Measurements from ENCODE around the gene RITA1. TPM values are rescaled to one million over a fixed set of nuclear protein-coding genes. Genes with fewer than 3 reads are reported as not detected.

RITA1 gene
- total RNA-seq, 2 donors from 2014 or later: 10.8 to 13.0 TPM

DNA sequence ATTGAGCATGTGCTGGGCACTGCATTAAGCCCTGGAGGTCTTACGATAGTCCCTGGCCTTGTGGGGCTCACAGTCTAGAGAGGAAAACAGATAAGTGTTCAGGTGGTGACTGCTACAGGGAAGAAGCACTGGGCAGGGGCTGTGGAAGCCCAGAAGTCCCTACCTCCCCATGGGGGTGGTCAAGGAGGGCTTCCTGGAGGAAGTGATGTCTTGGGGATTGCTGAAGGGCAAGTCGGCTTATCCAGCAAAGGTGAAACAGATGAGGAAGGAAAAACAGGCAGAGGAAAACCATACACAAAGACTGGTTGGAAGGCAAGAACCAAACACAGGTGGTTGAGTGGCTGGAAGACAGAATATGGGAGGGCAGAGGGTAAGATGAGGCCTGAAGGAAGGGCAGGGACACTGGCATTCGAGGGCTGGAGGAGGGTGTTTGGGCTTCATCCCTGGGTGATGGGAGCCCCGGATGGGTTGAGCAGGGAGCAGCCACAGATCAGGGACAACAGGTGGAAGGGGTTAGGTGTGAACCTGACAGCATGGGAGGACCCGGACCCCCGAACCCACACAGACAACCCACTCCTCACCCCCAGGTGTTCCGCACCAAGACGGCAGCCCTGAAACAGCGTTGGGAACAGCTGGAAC lies 33.2 kb upstream of the RITA1 start:
- DNase-seq (no peak), ATAC-seq (no peak)
- intact Hi-C loops (cut with DNase I): loop anchor here in 1 of 2 donors (5.0 kb wide), 1 partner anchor 105 kb away; no protein-coding TSS in a partner anchor

- ATAC-seq: peak; percentile 88 to 89
- peak; percentile 68 for DNase-seq
- intact Hi-C loops (cut with DNase I): loop anchor here in 1 of 2 donors (5.0 kb wide), 1 partner anchor 106 kb away; no protein-coding TSS in a partner anchor
Observed at GRCh38 chr12:113152835-113153814, 32.4 kb upstream of the RITA1 start.

GRCh38 chr12:113154351-113154973 lies 31.1 kb upstream of the RITA1 start:
- no peak for ATAC-seq
- intact Hi-C loops (cut with DNase I): loop anchor here in 1 of 2 donors (5.0 kb wide), 1 partner anchor 107 kb away; no protein-coding TSS in a partner anchor
- DNase-seq: no peak

GRCh38 chr12:113155060-113155459 lies 30.5 kb upstream of the RITA1 start:
- DNase-seq: no peak
- intact Hi-C loops (cut with DNase I): loop anchor here in 1 of 2 donors (5.0 kb wide), 1 partner anchor 108 kb away; no protein-coding TSS in a partner anchor
- ATAC-seq: no peak

DNA sequence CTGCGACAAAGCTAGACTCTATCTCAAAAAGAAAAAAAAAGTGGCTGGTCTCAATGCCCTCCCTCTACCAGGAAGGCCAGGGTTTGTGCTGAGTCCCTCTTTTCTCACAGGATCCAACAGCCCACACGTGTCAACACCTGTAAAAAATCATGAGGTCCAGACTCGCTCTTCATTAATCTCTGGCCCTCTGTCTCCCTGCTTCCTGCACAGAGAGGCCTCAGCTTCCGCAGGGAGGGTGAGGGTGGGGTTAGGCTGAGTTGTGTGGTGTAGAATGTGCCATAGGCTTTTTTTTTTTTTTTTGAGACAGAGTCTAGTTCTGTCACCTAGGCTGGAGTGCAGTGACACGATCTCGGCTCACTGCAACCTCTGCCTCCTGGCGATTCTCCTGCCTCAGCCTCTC lies 29.9 kb upstream of the RITA1 start:
- no peak for ATAC-seq
- DNase-seq: no peak
- intact Hi-C loops (cut with DNase I): loop anchor here in 1 of 2 donors (5.0 kb wide), 1 partner anchor 108 kb away; no protein-coding TSS in a partner anchor

GRCh38 chr12:113157218-113157859 lies 28.2 kb upstream of the RITA1 start:
- ATAC-seq (no peak), DNase-seq (no peak)
- intact Hi-C loops (cut with DNase I): loop anchor here in 1 of 2 donors (5.0 kb wide), 1 partner anchor 110 kb away; no protein-coding TSS in a partner anchor

GRCh38 chr12:113158439-113159203 lies 26.9 kb upstream of the RITA1 start:
- intact Hi-C loops (cut with DNase I): loop anchor here in 1 of 2 donors (5.0 kb wide), 1 partner anchor 111 kb away; no protein-coding TSS in a partner anchor

GRCh38 chr12:113159937-113160336 lies 25.6 kb upstream of the RITA1 start:
- intact Hi-C loops (cut with DNase I): loop anchor here in 1 of 2 donors (5.0 kb wide), 1 partner anchor 113 kb away; no protein-coding TSS in a partner anchor
- no peak for ATAC-seq

More at GRCh38 chr12:113158439-113159203, 26.9 kb upstream of the RITA1 start:
- ATAC-seq (no peak), DNase-seq (no peak)

GRCh38 chr12:113161415-113162016 lies 24.0 kb upstream of the RITA1 start:
- ATAC-seq (no peak), DNase-seq (no peak)
- intact Hi-C loops (cut with DNase I): no loop called here

More at GRCh38 chr12:113159937-113160336, 25.6 kb upstream of the RITA1 start:
- no peak for DNase-seq

DNA sequence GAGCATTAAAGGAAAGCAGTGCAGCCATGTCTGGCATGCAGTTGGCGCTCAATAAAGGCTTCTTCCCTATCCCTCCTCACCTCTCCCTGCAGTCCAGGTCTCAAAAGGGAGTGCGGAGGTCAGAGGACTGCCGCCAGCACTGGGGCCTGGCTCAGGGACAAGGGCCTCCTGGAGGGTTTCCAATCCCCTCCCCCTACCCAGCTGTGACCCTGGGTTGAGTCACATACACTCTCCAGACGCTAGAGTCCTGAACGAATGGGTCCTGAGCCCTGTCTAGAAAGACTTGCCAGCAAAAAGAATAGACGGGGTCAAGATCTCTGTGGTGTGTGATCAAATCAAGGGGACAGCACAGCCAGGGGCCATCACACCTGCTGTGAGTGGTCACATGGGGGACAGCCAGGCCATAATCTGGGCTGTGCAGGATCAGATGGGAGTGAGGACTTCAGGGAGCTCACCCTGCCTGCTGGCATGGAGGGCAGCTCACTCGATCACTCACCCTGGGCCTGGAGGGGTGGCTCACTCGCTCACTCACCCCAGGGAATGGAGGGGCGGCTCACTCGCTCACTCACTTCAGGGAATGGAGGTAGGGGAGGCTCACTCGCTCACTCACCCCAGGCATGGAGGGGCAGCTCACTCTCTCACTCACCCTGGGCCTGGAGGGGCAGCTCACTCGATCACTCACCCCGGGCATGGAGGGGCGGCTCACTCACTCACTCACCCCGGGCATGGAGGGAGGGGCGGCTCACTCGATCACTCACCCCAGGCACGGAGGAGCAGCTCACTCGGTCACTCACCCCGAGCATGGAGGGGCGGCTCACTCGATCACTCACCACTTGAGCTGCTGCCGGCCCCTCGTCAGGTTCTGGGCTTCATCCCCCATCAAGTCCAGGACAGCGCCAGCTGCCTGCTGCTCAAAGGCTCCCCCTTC lies 23.2 kb upstream of the RITA1 start:
- ATAC-seq: peak; percentile 60 to 66
- no peak for DNase-seq
- intact Hi-C loops (cut with DNase I): no loop called here

GRCh38 chr12:113163030-113163360 lies 22.5 kb upstream of the RITA1 start:
- DNase-seq: no peak
- ATAC-seq: no peak
- intact Hi-C loops (cut with DNase I): no loop called here

DNA sequence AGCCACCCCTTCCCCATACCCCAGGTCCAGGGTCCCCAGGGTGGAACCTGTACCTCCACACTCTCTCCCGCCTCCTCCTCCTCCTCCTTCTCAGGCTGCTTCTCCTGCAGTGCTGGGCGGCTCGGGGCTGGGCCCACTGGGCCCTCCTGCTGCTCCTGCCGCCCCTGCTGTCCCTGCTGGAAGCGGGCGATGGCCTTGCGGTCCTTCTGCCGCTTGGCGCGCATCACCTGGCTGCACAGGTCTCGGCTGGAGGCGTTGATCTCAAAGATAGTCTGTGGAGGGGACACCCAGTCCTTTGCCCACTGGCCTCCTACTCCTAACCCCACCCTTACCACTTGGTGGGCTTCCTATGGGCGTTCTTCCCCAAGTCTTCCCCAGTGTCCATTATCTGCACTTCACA lies 21.5 kb upstream of the RITA1 start:
- intact Hi-C loops (cut with DNase I): no loop called here
- DNase-seq (no peak), ATAC-seq (no peak)

DNA sequence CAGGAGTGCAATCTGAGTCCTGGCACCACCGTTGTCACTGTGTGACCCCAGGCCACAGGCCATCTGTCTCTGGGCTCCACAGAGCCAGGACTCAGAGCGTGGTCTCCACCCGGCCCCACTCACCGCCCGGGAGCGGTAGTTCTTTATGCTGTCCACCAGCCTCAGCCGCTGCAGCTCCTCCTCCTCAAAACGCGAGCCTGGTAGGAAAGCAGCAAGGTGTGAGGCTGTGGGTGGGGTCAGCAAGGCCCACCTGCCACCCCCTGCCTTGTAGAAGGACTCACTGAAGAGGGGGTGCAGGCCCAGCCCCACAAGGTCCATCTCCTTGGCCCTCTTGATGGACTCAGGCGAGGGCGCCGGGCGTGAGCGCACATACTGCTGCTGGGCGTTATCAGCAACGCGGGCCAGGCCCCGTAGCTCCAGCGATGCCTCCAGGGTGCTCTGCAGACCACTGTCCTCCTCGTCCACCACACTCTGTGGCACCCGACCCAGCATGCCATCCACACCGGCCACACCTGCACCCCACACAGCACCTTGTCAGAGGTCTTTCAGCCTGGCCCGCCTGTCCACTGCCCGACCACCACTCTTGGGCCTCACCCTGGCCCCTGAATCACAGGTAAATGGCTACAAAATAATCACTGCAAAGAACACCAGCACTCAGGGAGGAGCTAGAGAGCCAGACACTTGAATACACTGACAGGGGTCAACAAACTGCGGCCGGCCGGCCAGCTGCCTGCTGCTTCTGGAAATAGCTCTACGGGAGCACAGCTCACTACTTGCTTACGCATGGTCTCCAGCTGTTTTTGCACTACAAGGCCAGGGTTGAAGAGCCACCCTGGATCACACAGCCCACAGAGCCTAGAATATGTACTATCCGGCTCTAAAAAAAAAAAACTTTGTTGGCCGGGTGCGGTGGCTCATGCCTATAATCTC lies 19.7 kb upstream of the RITA1 start:
- intact Hi-C loops (cut with DNase I): no loop called here
- no peak for DNase-seq

DNA sequence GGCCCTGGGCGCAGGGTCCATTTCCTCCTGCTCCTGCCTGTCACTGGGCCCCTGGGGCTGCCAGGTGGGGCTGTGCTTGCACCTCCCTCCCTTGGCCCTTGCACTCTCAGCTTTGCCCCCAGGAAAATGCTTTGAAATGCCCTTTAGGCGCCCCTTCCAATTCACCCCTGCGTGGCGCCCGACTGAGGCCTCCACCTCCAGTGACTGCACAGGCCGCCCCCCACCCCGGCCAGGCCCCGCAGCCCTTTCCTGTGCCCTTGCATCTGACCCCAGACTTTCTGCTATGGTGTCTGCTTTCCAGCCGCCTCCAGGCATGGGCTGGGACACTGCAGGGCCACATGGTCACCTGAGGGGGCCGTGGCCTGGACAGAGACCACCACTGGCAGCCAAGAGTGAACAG lies 17.7 kb upstream of the RITA1 start:
- no peak for DNase-seq
- no peak for ATAC-seq
- intact Hi-C loops (cut with DNase I): no loop called here

More for the DNA sequence above, 19.7 kb upstream of the RITA1 start:
- ATAC-seq: no peak

DNA sequence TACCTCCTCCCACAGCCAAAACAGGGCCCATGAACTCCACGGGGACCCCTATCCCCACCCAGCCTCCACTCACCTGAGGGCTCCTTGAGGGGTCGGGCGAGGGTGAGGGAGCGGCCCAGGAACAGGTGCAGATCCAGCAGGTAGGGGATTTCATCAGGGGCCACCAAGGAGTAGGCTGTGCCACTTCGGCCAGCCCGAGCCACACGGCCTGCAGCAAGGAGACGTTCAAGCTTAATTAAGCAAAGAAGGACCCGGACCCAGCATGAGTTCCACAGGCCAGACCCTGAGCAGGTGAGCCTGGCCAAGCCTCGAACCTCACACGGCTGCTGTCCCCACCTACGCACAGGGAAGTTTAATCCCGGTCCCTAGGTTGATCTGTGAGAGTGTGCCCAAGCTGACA lies 15.8 kb upstream of the RITA1 start:
- ATAC-seq (no peak), DNase-seq (no peak)
- intact Hi-C loops (cut with DNase I): loop anchor here (5.0 kb wide), 2 partner anchors 122 to 177 kb away; no protein-coding TSS in a partner anchor

Data from left cardiac atrium (tissue), 4 donors.